ENCODE results near the gene TTC7B. TPM values are rescaled to one million over a fixed set of nuclear protein-coding genes. Genes with fewer than 3 reads are reported as not detected.

Gene TTC7B
- total and polyA plus RNA-seq, 2 of the 13 experiments (the other 11 are each of a cell fraction or from before 2014, with no cell fraction given), result 1.3 to 3.2 TPM

DNA sequence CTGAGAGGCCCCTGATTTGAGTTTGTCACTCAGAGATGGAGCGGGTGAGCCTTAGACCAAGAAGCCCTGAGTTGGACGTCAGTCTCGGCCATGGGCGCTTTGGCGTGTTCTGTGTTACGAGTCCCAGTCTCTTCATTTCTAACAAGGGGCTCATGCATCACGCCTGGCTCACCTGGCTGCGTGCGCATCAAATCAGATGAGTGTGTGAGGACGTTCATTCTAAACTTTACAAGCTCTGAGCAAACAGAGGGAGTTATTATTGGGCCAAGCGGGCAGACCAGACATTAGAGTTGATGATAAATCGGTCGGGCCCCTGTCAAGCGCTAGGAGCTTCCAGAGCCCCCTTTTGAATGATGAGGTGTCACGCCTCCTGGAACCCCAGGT, 302.2 kb downstream of the TTC7B start (continued):
- TF ChIP-seq, protein P1, sequence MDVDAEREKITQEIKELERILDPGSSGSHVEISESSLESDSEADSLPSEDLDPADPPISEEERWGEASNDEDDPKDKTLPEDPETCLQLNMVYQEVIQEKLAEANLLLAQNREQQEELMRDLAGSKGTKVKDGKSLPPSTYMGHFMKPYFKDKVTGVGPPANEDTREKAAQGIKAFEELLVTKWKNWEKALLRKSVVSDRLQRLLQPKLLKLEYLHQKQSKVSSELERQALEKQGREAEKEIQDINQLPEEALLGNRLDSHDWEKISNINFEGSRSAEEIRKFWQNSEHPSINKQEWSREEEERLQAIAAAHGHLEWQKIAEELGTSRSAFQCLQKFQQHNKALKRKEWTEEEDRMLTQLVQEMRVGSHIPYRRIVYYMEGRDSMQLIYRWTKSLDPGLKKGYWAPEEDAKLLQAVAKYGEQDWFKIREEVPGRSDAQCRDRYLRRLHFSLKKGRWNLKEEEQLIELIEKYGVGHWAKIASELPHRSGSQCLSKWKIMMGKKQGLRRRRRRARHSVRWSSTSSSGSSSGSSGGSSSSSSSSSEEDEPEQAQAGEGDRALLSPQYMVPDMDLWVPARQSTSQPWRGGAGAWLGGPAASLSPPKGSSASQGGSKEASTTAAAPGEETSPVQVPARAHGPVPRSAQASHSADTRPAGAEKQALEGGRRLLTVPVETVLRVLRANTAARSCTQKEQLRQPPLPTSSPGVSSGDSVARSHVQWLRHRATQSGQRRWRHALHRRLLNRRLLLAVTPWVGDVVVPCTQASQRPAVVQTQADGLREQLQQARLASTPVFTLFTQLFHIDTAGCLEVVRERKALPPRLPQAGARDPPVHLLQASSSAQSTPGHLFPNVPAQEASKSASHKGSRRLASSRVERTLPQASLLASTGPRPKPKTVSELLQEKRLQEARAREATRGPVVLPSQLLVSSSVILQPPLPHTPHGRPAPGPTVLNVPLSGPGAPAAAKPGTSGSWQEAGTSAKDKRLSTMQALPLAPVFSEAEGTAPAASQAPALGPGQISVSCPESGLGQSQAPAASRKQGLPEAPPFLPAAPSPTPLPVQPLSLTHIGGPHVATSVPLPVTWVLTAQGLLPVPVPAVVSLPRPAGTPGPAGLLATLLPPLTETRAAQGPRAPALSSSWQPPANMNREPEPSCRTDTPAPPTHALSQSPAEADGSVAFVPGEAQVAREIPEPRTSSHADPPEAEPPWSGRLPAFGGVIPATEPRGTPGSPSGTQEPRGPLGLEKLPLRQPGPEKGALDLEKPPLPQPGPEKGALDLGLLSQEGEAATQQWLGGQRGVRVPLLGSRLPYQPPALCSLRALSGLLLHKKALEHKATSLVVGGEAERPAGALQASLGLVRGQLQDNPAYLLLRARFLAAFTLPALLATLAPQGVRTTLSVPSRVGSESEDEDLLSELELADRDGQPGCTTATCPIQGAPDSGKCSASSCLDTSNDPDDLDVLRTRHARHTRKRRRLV (CRISPR knock-in tag; IDR thresholded peaks at IDR 0.05), result no peak
- TF ChIP-seq, protein P2, sequence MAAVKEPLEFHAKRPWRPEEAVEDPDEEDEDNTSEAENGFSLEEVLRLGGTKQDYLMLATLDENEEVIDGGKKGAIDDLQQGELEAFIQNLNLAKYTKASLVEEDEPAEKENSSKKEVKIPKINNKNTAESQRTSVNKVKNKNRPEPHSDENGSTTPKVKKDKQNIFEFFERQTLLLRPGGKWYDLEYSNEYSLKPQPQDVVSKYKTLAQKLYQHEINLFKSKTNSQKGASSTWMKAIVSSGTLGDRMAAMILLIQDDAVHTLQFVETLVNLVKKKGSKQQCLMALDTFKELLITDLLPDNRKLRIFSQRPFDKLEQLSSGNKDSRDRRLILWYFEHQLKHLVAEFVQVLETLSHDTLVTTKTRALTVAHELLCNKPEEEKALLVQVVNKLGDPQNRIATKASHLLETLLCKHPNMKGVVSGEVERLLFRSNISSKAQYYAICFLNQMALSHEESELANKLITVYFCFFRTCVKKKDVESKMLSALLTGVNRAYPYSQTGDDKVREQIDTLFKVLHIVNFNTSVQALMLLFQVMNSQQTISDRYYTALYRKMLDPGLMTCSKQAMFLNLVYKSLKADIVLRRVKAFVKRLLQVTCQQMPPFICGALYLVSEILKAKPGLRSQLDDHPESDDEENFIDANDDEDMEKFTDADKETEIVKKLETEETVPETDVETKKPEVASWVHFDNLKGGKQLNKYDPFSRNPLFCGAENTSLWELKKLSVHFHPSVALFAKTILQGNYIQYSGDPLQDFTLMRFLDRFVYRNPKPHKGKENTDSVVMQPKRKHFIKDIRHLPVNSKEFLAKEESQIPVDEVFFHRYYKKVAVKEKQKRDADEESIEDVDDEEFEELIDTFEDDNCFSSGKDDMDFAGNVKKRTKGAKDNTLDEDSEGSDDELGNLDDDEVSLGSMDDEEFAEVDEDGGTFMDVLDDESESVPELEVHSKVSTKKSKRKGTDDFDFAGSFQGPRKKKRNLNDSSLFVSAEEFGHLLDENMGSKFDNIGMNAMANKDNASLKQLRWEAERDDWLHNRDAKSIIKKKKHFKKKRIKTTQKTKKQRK (IDR thresholded peaks at IDR 0.05; ENCODE audit: low read length), result no peak
- TF ChIP-seq ZNF121 (CRISPR knock-in tag; IDR thresholded peaks at IDR 0.05) (0 out of 2 replicates have a peak, but pooled peaks have one; percentile 31), TEAD2 (CRISPR knock-in tag; IDR thresholded peaks at IDR 0.05) (no peak), ZNF724P (CRISPR knock-in tag; IDR thresholded peaks at IDR 0.05; ENCODE audit: borderline replicate concordance) (no peak), ZSCAN20 (CRISPR knock-in tag; IDR thresholded peaks at IDR 0.05; ENCODE audit: borderline replicate concordance) (no peak), NCOA1 (CRISPR knock-in tag; IDR thresholded peaks at IDR 0.05) (no peak), SMAD3 (CRISPR knock-in tag; IDR thresholded peaks at IDR 0.05) (no peak), ZFP1 (CRISPR knock-in tag; IDR thresholded peaks at IDR 0.05) (no peak)
- TF ChIP-seq, protein P3, sequence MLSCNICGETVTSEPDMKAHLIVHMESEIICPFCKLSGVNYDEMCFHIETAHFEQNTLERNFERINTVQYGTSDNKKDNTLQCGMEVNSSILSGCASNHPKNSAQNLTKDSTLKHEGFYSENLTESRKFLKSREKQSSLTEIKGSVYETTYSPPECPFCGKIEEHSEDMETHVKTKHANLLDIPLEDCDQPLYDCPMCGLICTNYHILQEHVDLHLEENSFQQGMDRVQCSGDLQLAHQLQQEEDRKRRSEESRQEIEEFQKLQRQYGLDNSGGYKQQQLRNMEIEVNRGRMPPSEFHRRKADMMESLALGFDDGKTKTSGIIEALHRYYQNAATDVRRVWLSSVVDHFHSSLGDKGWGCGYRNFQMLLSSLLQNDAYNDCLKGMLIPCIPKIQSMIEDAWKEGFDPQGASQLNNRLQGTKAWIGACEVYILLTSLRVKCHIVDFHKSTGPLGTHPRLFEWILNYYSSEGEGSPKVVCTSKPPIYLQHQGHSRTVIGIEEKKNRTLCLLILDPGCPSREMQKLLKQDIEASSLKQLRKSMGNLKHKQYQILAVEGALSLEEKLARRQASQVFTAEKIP (CRISPR knock-in tag; IDR thresholded peaks at IDR 0.05; ENCODE audit: borderline replicate concordance), result no peak
- TF ChIP-seq, protein P4, sequence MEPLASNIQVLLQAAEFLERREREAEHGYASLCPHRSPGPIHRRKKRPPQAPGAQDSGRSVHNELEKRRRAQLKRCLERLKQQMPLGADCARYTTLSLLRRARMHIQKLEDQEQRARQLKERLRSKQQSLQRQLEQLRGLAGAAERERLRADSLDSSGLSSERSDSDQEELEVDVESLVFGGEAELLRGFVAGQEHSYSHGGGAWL (CRISPR knock-in tag; IDR thresholded peaks at IDR 0.05), result no peak
- TF ChIP-seq, protein P5, sequence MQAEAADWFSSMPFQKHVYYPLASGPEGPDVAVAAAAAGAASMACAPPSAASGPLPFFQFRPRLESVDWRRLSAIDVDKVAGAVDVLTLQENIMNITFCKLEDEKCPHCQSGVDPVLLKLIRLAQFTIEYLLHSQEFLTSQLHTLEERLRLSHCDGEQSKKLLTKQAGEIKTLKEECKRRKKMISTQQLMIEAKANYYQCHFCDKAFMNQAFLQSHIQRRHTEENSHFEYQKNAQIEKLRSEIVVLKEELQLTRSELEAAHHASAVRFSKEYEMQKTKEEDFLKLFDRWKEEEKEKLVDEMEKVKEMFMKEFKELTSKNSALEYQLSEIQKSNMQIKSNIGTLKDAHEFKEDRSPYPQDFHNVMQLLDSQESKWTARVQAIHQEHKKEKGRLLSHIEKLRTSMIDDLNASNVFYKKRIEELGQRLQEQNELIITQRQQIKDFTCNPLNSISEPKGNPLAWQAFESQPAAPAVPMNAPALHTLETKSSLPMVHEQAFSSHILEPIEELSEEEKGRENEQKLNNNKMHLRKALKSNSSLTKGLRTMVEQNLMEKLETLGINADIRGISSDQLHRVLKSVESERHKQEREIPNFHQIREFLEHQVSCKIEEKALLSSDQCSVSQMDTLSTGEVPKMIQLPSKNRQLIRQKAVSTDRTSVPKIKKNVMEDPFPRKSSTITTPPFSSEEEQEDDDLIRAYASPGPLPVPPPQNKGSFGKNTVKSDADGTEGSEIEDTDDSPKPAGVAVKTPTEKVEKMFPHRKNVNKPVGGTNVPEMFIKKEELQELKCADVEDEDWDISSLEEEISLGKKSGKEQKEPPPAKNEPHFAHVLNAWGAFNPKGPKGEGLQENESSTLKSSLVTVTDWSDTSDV (CRISPR knock-in tag; IDR thresholded peaks at IDR 0.05), result 0 out of 2 replicates have a peak, but pooled peaks have one; percentile 6
- TF ChIP-seq, protein P6, sequence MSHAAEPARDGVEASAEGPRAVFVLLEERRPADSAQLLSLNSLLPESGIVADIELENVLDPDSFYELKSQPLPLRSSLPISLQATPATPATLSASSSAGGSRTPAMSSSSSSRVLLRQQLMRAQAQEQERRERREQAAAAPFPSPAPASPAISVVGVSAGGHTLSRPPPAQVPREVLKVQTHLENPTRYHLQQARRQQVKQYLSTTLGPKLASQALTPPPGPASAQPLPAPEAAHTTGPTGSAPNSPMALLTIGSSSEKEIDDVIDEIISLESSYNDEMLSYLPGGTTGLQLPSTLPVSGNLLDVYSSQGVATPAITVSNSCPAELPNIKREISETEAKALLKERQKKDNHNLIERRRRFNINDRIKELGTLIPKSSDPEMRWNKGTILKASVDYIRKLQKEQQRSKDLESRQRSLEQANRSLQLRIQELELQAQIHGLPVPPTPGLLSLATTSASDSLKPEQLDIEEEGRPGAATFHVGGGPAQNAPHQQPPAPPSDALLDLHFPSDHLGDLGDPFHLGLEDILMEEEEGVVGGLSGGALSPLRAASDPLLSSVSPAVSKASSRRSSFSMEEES (CRISPR knock-in tag; IDR thresholded peaks at IDR 0.05), result no peak
